Endothelial cell of hepatic sinusoid (primary cell): ENCODE data around the gene GNG3.
"Not testable (repeated sequence)": the region's sequence is repeated elsewhere in the genome, so short reads cannot be mapped to it uniquely, and the experiment has no call there.

Experiments used
- in situ Hi-C: cut with HindIII; loops from 2 replicates; pipeline ENCODE4 v1.10.0; 2017; ENCODE audit warnings: low sequenced_read_pairs

Gene GNG3

DNA sequence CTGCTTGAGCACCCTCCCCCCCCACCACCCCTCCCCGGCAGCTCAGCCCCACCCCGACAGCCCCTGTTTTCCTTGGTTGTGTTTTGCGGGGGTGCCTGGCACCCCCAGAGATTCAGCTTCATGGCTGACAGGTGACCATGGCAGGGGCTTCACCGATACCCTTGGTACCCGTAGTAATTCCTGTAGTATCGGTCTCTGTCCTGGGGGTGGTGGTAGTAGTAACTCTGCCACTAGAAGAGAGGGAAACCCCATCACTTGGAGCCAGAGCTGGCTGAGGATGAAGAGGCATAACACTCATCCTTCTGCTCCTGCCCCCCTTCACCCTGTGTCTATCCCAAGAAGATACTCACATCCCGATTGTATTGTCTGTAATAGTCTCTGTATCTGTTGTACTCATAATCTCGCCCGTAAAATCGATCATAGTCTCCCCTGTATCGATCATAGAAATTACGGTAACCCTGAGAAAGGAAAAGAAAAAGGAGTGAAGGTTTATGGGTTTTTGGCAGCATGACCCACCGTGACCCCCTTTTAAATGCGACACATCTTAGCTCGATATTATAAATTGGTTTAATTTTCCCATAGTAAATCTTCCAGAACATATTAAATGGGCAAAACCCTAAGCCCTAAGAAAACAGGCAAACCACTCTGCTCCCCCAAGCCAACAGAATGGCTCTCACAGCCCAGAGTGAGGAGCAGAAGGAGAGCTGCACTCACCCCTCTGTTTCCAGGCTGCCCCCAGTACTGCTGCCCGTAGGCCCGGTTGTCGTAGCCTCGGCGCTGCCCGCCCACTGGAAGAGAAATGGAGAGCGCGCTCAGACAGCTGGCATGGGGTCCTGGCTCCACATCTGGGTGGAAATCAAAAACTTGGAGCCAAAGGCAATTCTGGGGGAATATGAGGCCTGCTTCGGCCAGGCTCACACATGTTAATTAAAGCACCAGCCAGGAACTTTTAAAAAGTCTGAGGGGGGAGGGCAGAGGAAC, 8.0 kb downstream of the GNG3 start:
- in situ Hi-C loops = loop anchor here (10.0 kb wide), 2 partner anchors 59 to 81 kb away; partner anchors contain the start of gene TAF6L

DNA sequence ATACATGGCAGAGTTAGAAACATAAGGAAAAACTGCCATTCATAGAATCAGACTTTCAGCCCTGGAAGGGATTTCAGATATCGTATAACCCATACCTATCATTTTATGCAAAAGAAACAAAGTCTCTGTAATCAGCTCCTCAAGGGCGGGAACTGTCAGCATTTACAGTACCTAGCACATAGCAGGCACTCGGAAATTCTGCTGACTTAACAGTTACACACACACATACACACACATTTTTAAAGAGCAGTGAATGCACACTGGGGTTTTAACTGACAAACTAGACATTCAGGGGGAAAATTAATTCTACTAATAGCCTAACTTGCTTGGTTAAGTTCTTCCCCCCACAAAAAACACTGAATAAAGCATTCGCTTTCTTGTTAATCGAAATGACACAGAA, 8.7 kb downstream of the GNG3 start:
- in situ Hi-C loops = loop anchor here (10.0 kb wide), 2 partner anchors 59 to 81 kb away; partner anchors contain the start of gene TAF6L

DNA sequence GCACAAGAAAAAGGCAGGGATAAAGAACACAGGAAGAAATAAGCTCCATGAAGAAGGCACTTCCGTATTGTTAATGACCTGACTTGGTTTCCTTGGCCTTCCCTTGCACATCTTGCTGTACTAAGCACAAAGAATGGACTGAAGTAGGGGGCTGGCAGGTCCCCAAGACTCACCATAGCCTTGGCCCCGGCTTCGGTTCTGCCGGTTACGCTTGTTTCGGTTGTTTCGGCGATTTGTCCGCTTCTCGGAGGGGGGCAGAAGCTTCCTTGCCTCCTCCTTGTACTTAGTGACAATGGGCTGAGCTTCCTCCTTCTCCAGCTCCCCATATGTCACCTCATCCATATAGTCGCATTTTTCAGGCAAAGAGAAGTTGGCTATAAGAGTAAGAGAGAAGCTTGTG, 9.3 kb downstream of the GNG3 start:
- in situ Hi-C loops = loop anchor here (10.0 kb wide), 2 partner anchors 58 to 82 kb away; partner anchors contain the start of gene TAF6L

DNA sequence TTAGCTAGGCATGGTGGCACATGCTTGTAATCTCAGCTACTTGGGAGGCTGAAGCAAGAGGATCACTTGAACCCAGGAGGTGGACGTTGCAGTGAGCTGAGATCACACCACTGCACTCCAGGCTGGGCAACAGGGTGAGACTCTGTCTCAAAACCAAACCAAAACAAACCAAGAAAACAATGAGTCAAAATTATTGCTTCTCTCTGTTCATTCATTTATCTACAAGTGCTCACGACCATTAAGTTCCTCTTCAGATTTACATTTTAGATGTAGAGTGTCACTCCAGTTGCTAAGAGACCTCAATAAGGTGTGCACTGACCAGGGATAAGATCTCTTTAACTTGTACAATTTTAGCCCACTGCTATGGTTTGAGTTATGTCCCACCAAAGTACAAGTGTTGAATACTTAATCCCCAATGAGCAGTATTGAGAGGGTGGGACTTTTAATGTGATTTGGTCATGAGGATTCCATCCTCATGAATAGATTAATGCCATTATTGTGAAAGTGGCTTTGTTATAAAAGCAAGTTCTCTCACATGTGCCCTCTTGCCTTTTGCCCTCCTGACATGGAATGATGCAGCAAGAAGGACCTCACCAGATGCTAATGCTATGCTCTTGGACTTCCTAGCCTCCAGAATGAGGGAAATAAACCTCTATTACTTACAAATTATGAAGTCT, 12.0 kb downstream of the GNG3 start:
- in situ Hi-C loops = loop anchor here (10.0 kb wide), 2 partner anchors 55 to 85 kb away; partner anchors contain the start of gene TAF6L

DNA sequence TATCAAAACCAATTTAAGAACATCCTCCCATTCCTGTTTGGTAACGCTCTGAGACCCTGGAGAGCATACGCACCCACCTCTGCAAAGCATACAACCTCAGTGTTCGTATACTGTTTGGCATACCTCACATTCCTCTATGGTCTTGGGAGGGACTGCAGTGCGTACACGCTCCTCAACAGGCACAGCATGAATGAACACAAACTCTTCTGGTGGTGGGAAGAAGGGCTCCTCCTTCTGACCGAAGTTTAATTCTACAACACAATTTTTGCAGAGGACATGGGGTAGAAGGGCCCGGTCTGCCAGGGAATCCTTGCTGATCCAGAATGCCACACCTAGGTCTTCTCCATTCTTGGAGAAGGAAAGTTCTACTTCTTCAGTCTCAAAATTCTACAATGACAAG, 14.5 kb downstream of the GNG3 start:
- in situ Hi-C loops = no loop called here

DNA sequence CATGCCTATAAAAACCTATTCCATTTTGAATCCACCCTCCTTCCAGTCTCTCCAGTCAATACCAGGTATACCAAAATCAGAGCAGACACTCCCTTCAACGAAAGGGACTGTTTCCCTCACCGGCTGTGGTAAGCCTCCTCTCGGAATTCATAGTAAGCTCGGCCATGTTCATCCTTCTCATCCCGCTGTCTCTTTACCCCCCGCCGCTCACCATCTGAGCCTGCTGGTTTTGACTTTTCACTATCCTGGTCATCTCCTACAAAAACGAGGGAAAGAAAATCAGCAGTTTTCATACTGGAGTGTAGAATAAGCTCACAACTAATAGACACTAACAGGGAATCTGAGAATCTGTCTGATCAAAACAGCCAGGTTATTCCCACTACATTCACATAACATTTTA, 16.7 kb downstream of the GNG3 start:
- in situ Hi-C loops = no loop called here

DNA sequence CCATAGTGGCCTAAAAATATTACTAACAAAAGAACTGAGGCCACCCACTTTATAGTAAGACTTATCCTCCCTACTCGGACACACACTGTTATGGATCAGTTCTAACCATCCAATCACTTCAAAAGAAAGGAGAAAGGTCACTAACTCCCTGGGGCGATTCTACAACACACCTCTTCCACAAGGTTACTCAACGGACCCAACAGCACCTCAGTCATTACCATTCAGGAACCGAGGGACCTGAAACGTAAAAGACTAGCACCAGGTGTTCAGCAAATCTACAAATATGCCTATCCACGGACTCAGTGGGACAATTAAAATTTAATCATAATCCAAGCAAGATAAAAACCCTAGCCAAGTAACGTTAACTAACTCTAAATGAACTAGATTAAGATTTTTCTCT, 18.2 kb downstream of the GNG3 start:
- in situ Hi-C loops = no loop called here

DNA sequence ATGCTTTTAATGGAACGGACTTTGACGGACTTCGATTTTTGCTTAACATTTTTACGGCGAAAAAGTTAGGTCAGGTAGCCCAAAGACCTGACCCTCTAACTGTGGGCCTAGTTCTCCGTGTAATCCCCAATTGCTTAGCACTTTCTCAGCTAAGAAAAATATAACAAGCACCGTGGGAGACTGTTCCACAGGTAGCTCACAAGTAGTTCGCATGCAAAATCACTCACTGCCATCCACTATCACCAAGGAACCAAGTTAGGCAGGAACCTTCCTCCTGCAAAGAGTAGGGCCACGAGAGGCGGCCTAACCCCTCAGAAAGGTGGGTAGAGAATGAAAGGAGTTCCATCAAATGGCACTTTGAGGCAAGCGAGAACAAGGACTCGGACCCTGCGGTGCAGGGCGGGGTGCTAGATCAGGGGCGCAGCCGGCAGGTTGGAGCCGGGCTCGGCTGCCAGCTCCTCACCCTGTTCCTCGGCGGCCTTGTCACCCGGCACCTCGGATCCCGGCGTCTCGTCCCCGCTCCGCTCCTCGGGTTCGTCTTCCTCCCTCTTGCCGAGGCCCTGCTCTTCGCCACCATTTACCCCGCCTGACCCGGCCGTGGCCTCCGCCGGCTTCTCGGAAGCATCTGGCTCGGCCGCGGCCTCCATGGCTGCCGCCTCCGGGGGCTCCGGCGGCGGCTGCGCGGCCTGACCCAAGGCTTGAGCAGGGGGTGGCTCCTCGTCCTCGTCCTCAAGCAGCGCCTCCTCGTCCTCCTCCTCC, 18.9 kb downstream of the GNG3 start:
- in situ Hi-C loops = no loop called here

DNA sequence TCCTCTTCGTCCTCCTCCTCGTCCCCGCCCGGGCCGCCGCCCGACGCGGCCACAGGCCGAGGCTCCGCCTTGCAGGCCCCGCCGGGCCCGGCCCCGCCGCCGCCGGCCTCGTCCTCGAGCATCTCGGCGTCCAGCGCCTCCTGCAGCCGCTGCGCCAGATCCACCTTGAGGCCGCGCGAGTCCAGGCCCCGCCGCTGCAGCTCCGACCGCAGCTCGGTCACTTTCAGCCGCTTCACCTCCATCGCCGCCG, 19.4 kb downstream of the GNG3 start:
- in situ Hi-C loops = no loop called here

DNA sequence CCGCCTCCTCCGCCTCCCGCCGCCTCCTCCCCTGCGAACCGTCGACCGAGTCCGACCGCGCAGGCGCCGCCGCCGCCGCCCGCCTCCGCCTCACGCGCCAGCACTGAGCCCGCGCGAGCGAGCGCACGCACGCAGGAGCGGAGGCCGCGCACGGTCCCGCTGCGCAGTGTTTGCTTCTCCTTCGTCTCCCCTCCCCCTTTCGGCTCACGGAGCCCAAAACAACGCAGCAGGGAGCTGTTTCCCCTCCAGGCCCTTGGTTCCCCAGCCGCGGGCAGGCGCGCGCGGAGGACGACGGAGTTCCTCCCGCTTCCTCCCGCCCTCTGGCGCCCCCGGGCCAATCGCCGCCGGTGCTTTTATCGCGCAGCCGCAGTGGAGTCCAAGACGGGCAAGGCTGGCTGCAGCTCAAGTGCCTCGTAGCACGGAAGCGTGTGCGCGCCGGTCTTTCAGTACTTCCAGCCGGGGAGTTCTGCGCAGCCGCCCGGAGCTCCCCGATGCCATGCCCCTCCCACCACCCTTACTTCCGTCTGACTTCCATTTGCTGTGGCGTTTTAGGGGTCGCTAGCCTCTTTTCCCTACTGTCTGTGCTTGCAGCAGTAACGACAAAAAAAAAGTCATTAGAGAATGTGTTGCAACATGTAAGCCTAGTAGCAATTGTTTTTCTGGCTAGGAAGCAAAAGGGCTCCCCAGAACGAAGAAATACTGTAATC, 19.8 kb downstream of the GNG3 start, which contains the start of gene HNRNPUL2:
HNRNPUL2 (minus strand) TSS at position 293 of the 707 bp plus-strand sequence. CDS start 301 bp downstream, outside the sequence.
- in situ Hi-C loops = no loop called here

DNA sequence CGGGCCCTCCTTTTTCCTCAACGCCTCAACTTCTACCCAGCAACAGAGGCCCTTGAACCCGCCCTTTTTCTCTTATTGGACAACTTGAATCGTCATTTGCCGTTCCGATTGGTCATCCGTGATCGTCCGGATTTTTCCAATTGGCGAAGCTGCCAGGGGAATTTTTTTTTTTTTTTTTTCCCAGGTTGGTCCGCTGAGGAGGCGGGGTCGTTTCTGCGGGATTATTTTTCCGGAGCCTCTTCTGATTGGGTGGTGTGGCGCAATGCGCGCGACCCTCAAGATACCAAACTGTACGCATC, 20.3 kb downstream of the GNG3 start:
- in situ Hi-C loops = no loop called here

DNA sequence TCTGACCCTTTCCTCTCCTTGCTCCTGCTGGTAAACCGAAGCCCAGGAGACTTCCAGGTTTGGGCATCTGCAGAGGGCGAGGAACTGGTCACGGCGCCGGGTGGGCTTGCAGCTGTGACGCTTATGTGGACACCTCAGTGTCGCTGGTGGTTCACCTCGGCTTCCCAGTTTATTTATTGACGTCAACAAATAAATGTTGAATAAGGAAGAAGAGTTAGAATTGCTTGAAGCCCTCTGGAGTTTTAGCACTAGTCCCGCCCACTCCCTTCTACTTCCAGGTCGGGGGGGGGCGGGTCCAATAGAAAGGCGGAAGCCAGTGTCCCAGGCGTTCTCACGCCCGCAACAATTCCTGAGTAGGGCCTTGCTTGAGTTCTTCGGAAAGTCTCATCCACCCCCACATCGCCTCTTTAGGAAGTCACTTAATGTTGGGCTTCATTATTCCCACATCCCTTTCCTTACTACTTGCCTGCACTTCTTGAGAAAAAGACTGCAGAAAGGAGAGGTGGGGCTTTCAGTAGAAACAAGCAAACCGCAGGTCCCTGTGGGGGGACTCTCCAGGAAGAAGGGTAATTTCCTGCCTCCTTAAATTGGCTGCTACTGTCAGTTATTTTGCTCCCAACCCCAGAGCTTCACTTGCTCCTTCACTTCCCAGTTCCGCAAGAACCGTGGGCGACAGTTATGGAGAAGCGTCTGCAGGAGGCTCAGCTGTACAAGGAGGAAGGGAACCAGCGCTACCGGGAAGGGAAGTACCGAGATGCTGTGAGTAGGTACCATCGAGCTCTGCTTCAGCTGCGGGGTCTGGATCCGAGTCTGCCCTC, 20.9 kb downstream of the GNG3 start, which contains the start of gene TTC9C:
TTC9C (plus strand) TSS at position 316 of the 818 bp plus-strand sequence; CDS start at position 679, 363 bp downstream.
- in situ Hi-C loops = no loop called here

DNA sequence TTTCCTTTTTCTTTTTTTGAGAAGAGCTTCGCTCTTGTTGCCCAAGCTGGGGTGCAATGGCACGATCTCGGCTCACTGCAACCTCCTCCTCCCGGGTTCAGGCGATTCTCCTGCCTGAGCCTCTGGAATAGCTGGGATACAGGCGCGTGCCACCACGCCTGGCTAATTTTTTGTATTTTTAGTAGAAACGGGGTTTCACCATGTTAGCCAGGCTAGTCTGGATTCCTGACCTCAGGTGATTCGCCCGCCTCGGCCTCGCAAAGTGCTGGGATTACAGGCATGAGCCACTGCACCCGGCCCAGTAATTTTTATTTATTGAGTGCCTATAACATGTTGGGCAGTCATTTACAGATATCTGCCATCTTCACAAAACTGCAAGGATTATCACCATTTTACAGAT, 22.6 kb downstream of the GNG3 start:
- in situ Hi-C loops = not testable (repeated sequence)

DNA sequence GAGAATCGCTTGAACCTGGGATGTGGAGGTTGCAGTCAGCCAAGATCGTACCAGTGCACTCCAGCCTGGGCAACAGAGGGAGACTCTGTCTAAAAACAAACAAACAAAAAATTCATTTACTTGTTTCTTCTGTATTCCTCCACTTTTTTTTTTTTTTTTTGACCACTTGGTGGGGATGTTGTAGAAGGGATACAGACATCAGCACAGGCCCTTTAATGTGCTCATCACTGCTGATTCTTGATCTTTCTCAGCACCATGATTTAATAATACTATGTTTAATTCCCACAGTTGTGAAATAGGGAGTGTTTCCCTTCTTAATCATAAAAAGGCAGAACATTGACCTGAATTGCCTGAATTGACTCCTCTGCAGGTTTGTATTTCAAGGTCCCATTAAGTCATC, 25.4 kb downstream of the GNG3 start:
- in situ Hi-C loops = no loop called here

DNA sequence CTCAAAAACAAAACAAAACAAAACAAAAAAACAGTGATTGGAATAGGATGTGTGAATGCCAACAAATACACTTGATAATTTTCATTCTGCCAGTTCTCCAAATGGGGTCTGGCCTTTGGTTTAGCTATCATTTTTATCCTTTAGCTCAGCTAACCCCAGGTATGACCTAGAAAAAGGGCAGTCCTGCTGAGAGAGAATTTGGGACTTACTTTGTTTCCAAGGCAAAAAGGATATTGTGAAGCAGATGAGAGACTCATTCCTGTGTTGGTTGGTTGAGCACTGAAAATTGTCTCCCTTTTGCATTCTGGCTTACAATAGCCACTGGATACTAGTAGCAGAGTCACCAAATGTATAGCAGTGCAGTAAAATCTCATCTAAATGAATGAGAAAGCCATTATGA, 29.7 kb downstream of the GNG3 start:
- in situ Hi-C loops = no loop called here

DNA sequence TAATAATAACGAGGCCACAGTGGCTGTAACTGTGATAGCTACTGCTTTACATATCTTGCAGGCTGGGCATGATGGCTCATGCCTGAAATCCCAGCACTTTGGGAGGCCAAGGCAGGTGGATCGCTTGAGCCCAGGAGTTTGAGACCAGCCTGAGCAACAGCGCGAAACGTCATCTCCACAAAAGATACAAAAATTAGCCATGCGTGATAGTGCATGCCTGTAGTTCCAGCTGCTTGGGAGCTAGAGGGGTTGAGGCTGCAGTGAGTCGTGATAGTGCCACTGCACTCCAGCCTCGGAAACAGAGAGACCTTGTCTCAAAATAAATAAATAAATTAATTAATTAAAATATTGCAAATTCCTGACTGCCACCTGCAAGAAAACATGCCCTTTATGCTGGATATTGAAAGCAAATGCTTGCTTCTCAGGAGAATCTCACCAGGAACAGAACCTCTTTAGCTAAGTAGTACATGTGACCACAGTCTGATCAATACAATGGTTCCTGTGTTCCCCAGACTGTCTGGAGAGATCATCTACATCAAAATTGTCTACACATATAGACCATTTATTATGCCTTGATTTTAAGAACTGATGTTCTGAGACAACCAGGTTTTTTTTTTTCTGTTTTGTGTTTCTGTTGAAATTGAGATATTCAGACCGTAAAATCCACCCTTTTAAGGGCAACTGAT, 40.1 kb downstream of the GNG3 start:
- in situ Hi-C loops = no loop called here

DNA sequence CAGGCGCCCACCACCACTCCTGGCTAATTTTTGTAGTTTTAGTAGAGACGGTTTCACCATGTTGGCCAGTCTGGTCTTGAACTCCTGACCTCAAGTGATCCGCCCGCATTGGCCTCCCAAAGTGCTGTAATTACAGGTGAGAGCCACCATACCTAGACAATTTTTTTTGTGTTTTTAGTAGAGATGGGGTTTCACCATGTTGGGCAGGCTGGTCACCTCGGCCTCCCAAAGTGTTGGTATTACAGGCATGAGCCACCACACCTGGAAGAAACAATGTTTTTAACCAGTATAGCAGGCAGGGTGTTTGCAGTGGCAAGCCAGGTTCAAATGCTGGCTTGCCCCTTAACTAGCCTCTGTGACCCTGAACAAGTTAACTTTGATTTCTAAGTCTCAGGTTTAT, 42.5 kb downstream of the GNG3 start:
- in situ Hi-C loops = loop anchor here (5.0 kb wide), 1 partner anchor 113 kb away; no protein-coding TSS in a partner anchor

DNA sequence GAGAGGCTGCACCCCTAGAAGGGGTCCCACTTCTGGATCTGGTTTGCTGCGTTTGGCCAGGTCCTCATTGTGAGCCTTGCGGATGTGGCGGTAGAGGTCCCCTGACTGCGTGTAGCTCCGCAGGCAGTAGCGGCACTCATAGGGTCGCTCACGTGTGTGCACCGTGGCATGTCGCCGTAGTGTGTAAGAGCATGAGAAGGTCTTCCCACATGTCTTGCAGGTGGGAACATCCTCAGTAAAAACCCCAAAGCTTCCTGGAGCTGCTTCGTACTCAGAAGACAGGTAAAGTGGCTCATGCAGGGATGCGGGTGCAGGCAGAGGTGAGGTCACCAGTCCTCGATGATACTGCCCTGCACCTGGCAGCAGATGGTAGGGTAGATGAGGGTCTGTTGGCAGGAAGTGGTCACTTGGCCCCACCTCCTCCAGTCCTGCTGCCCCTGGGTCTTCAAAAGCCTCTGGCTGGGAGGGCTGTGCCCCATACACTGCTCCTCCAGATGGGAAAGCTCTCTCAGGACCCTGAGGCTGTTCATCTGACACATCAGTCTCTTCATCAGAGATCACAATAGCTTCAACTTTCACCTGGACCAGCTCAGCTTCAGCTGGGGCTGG, 44.8 kb downstream of the GNG3 start:
- in situ Hi-C loops = loop anchor here (5.0 kb wide), 1 partner anchor 115 kb away; no protein-coding TSS in a partner anchor
